ENCODE measurements around the gene FNDC1.
"Not testable (repeated sequence)": the region's sequence is repeated elsewhere in the genome, so short reads cannot be mapped to it uniquely, and the experiment has no call there.

The FNDC1 gene

DNA sequence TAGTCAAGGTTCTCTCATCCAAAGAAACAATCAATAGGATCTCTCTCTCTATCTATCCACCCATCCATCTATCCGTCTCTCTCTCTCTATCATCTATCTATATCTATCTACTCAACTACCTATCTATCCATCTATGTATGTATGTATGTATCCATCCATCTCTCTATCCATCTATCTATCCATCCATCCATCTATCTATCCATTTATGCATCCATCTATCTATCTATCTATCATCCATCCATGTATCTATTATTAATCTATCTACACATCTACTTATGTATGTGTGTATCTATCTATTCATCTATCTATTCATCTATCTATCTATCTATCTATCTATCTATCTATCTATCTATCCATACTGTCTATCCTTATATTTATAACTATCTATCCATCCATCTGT lies 99.3 kb downstream of the FNDC1 start:
- Mint-ChIP-seq H3K27ac (no peak overlapping the region), H3K4me1 (ENCODE audit: low read depth) (no peaks in the 10 kb centered on the region), H3K9me3 (no peaks in the 10 kb centered on the region), H3K27me3 (ENCODE audit: low read depth) (no peaks in the 10 kb centered on the region), H3K36me3 (ENCODE audit: low read depth) (no peaks in the 10 kb centered on the region), H3K4me3 (no peak overlapping the region)

DNA sequence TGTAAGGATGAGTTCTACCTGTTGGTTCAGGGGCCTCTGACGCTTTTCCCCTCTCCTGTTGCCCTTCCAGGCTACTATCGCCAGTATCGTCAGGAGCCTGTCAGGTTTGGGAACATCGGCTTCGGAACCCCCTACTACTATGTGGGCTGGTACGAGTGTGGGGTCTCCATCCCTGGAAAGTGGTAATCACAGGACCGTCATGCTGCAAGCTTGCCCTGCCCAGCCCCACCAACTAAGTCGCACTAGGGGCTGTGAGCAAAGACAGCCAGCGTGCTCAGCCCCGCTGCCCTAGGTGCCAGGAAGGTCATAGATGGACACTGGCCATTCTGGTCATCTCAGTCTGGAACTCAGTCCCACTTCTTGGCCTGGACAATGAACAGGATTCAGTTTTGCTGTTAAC lies 102.1 kb downstream of the FNDC1 start:
- H3K27ac Mint-ChIP-seq, result no peak overlapping the region
- peaks cover 3% of the 10 kb centered on the region for H3K27me3 Mint-ChIP-seq (ENCODE audit: low read depth)
- H3K4me1 Mint-ChIP-seq (ENCODE audit: low read depth), result no peaks in the 10 kb centered on the region
- H3K9me3 Mint-ChIP-seq, result no peaks in the 10 kb centered on the region
- H3K4me3 Mint-ChIP-seq, result no peak overlapping the region
- no peaks in the 10 kb centered on the region for H3K36me3 Mint-ChIP-seq (ENCODE audit: low read depth)

DNA sequence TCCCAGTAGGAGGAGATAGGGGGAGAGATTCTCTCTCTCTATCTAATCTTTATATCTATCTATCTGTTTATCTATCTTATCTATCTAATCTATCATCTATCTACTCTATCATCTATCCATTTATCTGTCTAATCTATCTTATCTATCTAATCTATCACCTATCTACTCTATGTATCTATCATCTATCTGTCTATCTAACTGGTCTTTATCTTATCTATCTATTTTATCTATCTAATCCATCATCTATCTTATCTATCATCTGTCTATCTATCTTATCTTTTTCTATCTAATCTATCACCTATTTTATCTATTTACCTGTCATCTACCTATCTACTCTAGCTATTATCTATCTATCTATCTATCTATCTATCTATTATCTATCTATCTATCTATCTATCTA lies 109.4 kb downstream of the FNDC1 start:
- Mint-ChIP-seq H3K9me3 (no peaks in the 10 kb centered on the region), H3K36me3 (ENCODE audit: low read depth) (no peaks in the 10 kb centered on the region), H3K4me1 (ENCODE audit: low read depth) (no peaks in the 10 kb centered on the region), H3K4me3 (no peak overlapping the region), H3K27ac (no peak overlapping the region), H3K27me3 (ENCODE audit: low read depth) (peaks cover 3% of the 10 kb centered on the region)

DNA sequence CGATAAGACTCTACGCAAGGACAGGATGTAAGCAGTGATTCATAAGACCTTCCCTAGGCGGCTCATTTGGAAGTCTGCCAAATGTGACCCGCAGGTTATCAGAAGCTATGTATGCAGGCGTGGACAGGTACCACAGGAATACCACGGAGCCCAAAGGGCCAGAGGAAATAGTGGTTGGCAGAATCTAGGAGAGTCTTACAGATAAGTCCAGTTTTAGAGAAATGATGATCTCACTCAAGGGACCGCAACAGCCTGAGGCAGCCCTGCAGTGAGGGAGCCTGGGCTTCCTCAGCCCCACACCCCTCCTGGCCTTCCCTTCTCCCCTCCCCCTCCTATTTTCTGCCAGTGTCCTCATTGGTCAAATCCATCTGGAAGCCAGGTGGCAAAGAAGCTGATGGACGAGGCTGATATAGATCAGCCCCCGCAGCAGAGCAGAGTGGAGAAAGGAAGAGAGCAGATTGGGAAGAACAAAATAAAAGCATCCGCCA lies 110.6 kb downstream of the FNDC1 start:
- no peak overlapping the region for H3K27ac Mint-ChIP-seq
- no peaks in the 10 kb centered on the region for H3K36me3 Mint-ChIP-seq (ENCODE audit: low read depth)
- H3K27me3 Mint-ChIP-seq (ENCODE audit: low read depth), result peaks cover 3% of the 10 kb centered on the region
- no peaks in the 10 kb centered on the region for H3K4me1 Mint-ChIP-seq (ENCODE audit: low read depth)
- no peak overlapping the region for H3K4me3 Mint-ChIP-seq
- H3K9me3 Mint-ChIP-seq, result no peaks in the 10 kb centered on the region

DNA sequence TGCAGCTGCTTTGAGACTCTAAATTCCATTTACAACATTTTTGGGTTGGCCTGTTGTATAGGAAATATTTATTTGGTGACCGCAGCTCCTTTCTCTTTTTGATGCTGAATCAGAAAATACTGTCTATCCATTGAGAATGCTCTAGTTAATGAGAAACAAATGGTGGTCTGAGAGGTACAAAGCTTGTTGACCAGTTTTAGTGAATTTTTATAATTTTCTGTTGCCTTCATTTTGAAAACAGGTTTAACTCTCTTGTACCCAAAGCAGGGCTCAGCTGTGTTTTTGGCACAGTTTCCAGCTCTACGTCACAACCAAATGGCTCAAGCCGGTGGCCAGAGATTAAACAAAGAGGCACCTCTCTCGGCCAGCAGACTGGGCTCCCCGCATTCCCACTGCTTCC lies 113.2 kb downstream of the FNDC1 start:
- Mint-ChIP-seq H3K4me1 (ENCODE audit: low read depth) (no peaks in the 10 kb centered on the region), H3K27ac (no peak overlapping the region), H3K36me3 (ENCODE audit: low read depth) (no peaks in the 10 kb centered on the region), H3K27me3 (ENCODE audit: low read depth) (peaks cover 2% of the 10 kb centered on the region), H3K9me3 (no peaks in the 10 kb centered on the region), H3K4me3 (no peak overlapping the region)

DNA sequence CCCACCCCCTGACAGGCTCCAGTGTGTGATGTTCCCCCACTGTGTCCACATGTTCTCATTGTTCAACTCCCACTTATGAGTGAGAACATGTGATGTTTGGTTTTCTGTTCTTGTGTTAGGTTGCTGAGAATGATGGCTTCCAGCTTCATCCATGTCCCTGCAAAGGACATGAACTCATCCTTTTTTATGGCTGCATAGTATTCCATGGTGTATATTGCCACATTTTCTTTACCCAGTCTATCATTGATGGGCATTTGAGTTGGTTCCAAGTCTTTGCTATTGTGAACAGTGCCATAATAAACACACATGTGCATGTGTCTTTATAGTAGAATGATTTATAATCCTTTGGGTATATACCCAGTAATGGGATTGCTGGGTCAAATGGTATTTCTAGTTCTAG lies 115.5 kb downstream of the FNDC1 start:
- H3K36me3 Mint-ChIP-seq (ENCODE audit: low read depth); H3K9me3 Mint-ChIP-seq; H3K27ac Mint-ChIP-seq; H3K27me3 Mint-ChIP-seq (ENCODE audit: low read depth); H3K4me1 Mint-ChIP-seq (ENCODE audit: low read depth); H3K4me3 Mint-ChIP-seq: not testable (repeated sequence)

DNA sequence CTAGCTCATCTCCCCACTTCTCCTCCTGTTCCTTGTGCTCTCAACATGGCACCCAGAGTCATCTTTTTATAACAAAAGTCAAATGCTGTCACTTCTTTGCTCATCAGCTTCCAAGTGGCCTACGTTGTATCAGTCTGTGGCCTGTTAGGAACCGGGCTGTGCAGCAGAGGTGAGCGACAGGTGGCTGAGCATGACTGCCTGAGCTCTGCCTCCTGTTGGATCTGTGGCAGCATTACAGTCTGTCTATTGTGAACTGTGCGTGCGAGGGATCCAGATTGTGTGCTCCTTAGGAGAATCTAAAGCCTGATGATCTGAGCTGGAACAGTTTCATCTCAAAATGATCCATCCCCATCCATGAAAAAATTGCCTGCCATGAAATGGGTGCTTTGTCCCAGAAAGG lies 129.6 kb downstream of the FNDC1 start:
- no peaks in the 10 kb centered on the region for H3K4me1 Mint-ChIP-seq (ENCODE audit: low read depth)
- no peak overlapping the region for H3K27ac Mint-ChIP-seq
- peaks cover 8% of the 10 kb centered on the region for H3K27me3 Mint-ChIP-seq (ENCODE audit: low read depth)
- no peak overlapping the region for H3K4me3 Mint-ChIP-seq
- no peaks in the 10 kb centered on the region for H3K36me3 Mint-ChIP-seq (ENCODE audit: low read depth)
- H3K9me3 Mint-ChIP-seq, result no peaks in the 10 kb centered on the region

GRCh38 chr6:159299566-159299965 lies 130.4 kb downstream of the FNDC1 start:
- H3K9me3 Mint-ChIP-seq, result no peaks in the 10 kb centered on the region
- no peak overlapping the region for H3K4me3 Mint-ChIP-seq
- H3K4me1 Mint-ChIP-seq (ENCODE audit: low read depth), result no peaks in the 10 kb centered on the region
- H3K27ac Mint-ChIP-seq, result no peak overlapping the region
- H3K27me3 Mint-ChIP-seq (ENCODE audit: low read depth), result peaks cover 5% of the 10 kb centered on the region
- H3K36me3 Mint-ChIP-seq (ENCODE audit: low read depth), result no peaks in the 10 kb centered on the region

GRCh38 chr6:159301277-159301676 lies 132.1 kb downstream of the FNDC1 start:
- no peak overlapping the region for H3K27ac Mint-ChIP-seq
- no peaks in the 10 kb centered on the region for H3K4me1 Mint-ChIP-seq (ENCODE audit: low read depth)
- H3K27me3 Mint-ChIP-seq (ENCODE audit: low read depth), result no peaks in the 10 kb centered on the region
- H3K4me3 Mint-ChIP-seq, result no peak overlapping the region
- no peaks in the 10 kb centered on the region for H3K9me3 Mint-ChIP-seq
- H3K36me3 Mint-ChIP-seq (ENCODE audit: low read depth), result no peaks in the 10 kb centered on the region

DNA sequence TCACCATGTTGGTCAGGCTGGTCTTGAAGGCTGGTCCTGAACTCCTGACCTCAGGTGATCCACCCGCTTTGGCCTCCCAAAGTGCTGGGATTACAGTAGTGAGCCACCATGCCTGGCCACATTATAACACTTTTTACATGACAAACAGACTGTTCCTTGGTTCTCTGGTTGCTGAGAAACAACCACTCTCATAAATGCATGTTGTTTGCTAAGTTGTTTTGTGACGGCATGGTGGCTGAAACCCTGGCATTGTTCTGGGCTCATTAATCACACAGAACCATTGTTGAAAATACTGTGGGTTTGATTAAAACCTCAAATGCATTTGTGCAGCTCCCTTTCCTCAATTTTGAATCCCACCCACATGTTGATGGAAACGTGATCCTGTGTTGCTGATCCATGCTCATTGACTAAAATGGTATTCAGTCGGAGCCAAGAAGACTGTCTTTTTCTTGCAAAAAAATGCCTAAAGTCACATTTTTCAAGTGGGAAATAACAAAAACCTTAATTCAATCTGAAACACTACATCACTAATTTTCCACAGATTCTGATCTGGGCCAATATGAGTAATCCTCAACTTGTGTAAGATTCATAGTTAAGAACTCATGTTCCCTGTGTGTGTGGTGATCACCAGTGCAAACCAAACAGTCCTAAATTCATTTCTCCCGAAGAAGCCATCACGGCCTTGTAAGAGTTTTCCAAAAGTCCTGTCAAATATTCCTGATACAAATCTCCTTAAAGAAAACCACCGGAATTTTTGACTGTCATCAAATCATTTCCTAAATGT lies 132.8 kb downstream of the FNDC1 start:
- no peaks in the 10 kb centered on the region for H3K9me3 Mint-ChIP-seq
- no peaks in the 10 kb centered on the region for H3K4me1 Mint-ChIP-seq (ENCODE audit: low read depth)
- no peaks in the 10 kb centered on the region for H3K27me3 Mint-ChIP-seq (ENCODE audit: low read depth)
- no peak overlapping the region for H3K27ac Mint-ChIP-seq
- no peak overlapping the region for H3K4me3 Mint-ChIP-seq
- no peaks in the 10 kb centered on the region for H3K36me3 Mint-ChIP-seq (ENCODE audit: low read depth)

- H3K27me3 Mint-ChIP-seq (ENCODE audit: low read depth), result no peaks in the 10 kb centered on the region
- no peaks in the 10 kb centered on the region for H3K4me1 Mint-ChIP-seq (ENCODE audit: low read depth)
- H3K27ac Mint-ChIP-seq, result no peak overlapping the region
- no peaks in the 10 kb centered on the region for H3K36me3 Mint-ChIP-seq (ENCODE audit: low read depth)
- H3K9me3 Mint-ChIP-seq, result no peaks in the 10 kb centered on the region
- no peak overlapping the region for H3K4me3 Mint-ChIP-seq
Measured at GRCh38 chr6:159302594-159302992, 133.4 kb downstream of the FNDC1 start.

DNA sequence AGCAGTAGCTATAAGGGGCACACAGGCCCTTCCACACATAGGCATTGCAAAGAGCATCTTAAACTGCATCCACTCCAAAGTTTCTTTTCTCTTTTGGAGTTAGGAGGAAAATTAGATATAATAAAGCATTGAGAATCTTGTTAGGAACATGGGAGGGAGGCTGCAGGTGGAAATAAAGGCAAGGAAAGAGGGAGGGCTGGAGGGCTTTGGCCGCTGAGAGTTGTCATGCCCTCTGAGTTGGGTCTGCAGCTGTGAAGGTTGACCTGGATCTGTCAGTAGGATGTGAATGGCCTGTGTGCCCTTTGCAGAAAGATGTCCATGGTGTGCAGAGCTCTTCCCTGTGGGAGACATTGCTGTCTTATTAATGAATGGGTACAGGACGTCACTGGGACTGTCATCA lies 134.0 kb downstream of the FNDC1 start:
- H3K27ac Mint-ChIP-seq, result no peak overlapping the region
- no peaks in the 10 kb centered on the region for H3K27me3 Mint-ChIP-seq (ENCODE audit: low read depth)
- no peaks in the 10 kb centered on the region for H3K9me3 Mint-ChIP-seq
- H3K4me3 Mint-ChIP-seq, result no peak overlapping the region
- H3K4me1 Mint-ChIP-seq (ENCODE audit: low read depth), result no peaks in the 10 kb centered on the region
- no peaks in the 10 kb centered on the region for H3K36me3 Mint-ChIP-seq (ENCODE audit: low read depth)

- Mint-ChIP-seq H3K4me1 (ENCODE audit: low read depth) (no peaks in the 10 kb centered on the region), H3K27ac (no peak overlapping the region), H3K9me3 (no peaks in the 10 kb centered on the region), H3K4me3 (no peak overlapping the region), H3K27me3 (ENCODE audit: low read depth) (no peaks in the 10 kb centered on the region), H3K36me3 (ENCODE audit: low read depth) (no peaks in the 10 kb centered on the region)
Measured at GRCh38 chr6:159303784-159304183, 134.6 kb downstream of the FNDC1 start.

DNA sequence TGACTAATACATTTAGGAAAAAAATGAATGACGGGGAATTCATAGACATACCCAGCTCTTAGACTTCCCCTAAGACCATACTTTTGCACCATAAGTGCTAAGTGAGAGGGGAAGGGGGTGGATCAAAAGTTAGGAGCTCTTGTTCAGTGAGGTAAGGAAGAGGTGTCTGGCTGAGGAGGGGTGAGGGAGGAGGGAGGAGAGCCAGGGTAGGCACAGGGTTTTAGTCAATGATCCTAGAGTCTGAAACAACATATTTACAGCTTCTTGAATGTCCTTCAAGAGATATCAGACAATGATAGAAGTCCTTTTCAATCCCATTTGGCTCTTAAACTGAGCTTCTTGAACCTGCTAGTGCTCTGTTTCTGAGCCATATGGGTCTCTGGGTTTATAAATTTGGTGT lies 135.4 kb downstream of the FNDC1 start:
- no peaks in the 10 kb centered on the region for H3K27me3 Mint-ChIP-seq (ENCODE audit: low read depth)
- H3K4me3 Mint-ChIP-seq, result no peak overlapping the region

DNA sequence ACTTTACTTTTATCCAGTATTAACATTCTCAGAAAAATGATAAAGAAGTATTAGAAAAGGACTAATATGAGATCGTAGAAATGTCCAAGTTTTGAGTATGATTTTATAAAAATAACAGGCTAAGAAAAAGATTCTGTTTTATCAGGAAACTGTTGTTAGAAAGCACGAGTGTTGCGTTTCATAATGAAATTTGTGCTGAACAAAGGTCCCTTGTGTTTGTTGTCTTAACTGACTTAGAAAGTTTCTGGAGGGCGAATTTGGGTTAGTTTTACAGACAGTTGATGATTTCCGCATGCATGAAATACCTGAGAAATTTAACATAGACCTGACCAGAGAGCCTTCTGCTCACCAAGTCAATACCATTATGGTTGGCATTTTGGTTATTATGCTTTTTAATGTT lies 136.0 kb downstream of the FNDC1 start:
- no peaks in the 10 kb centered on the region for H3K27me3 Mint-ChIP-seq (ENCODE audit: low read depth)
- no peaks in the 10 kb centered on the region for H3K9me3 Mint-ChIP-seq
- no peaks in the 10 kb centered on the region for H3K36me3 Mint-ChIP-seq (ENCODE audit: low read depth)
- no peaks in the 10 kb centered on the region for H3K4me1 Mint-ChIP-seq (ENCODE audit: low read depth)
- H3K27ac Mint-ChIP-seq, result no peak overlapping the region
- H3K4me3 Mint-ChIP-seq, result no peak overlapping the region

More for the DNA sequence above, 135.4 kb downstream of the FNDC1 start:
- no peaks in the 10 kb centered on the region for H3K4me1 Mint-ChIP-seq (ENCODE audit: low read depth)
- no peaks in the 10 kb centered on the region for H3K9me3 Mint-ChIP-seq
- H3K36me3 Mint-ChIP-seq (ENCODE audit: low read depth), result no peaks in the 10 kb centered on the region
- no peak overlapping the region for H3K27ac Mint-ChIP-seq
